ENCODE results near the gene PP2D1.

GRCh38 chr3:20028905-20029331, 16.9 kb upstream of the PP2D1 start:
- TF ChIP-seq CREB1 (CRISPR knock-in tag; IDR thresholded peaks at IDR 0.05) (no peak), JUN (CRISPR knock-in tag; IDR thresholded peaks at IDR 0.05) (no peak), CTCF (IDR thresholded peaks at IDR 0.05) (no peak), MAX (CRISPR knock-in tag; IDR thresholded peaks at IDR 0.05) (no peak), ATF3 (CRISPR knock-in tag; conservative IDR thresholded peaks at IDR 0.05) (no peak)

Measured in WTC11 (cell line).